KMS-11 (cell line): ENCODE measurements around the gene NUP188.
"Not testable (repeated sequence)": the region's sequence is repeated elsewhere in the genome, so short reads cannot be mapped to it uniquely, and the experiment has no call there.

Experiments used
- H2AFZ ChIP-seq: fragments of 200-600 bp; sonication (generic); 2 replicates; pipeline ENCODE4 v1.6.1; 2016; ENCODE audit warnings: antibody characterized with exemption, mixed run types, low read depth
- H3K27ac ChIP-seq: fragments of 200-600 bp; sonication (generic); 2 replicates; pipeline ENCODE4 v1.6.1; 2016; ENCODE audit warnings: mild to moderate bottlenecking, mixed run types
- H3K27me3 ChIP-seq: fragments of 200-600 bp; sonication (generic); 2 replicates; pipeline ENCODE4 v1.6.1; 2017; ENCODE audit warnings: mild to moderate bottlenecking, low read depth, mixed run types, moderate library complexity; ENCODE audit not compliant: insufficient read depth
- H3K36me3 ChIP-seq: fragments of 200-600 bp; sonication (generic); 2 replicates; pipeline ENCODE4 v1.6.1; 2017; ENCODE audit warnings: mild to moderate bottlenecking, mixed run types; ENCODE audit not compliant: insufficient read depth
- H3K4me1 ChIP-seq: fragments of 200-600 bp; sonication (generic); 2 replicates; pipeline ENCODE4 v1.6.1; 2016; ENCODE audit warnings: mild to moderate bottlenecking, low read depth, mixed run types; ENCODE audit not compliant: poor library complexity, severe bottlenecking
- H3K4me2 ChIP-seq: fragments of 200-600 bp; sonication (generic); 2 replicates; pipeline ENCODE4 v1.7.0; 2016; ENCODE audit warnings: mild to moderate bottlenecking, mixed run types
- H3K4me3 ChIP-seq: fragments of 200-600 bp; sonication (generic); IDR thresholded peaks from 2 replicates; pipeline ENCODE4 v1.6.1; 2017; ENCODE audit warnings: low read depth, low read length, mixed read lengths; ENCODE audit not compliant: insufficient read depth
- H3K79me2 ChIP-seq: fragments of 200-600 bp; sonication (generic); 2 replicates; pipeline ENCODE4 v1.6.1; 2016; ENCODE audit warnings: low read depth, mixed run types; ENCODE audit not compliant: insufficient read depth
- H3K9ac ChIP-seq: fragments of 200-600 bp; sonication (generic); 2 replicates; pipeline ENCODE4 v1.6.1; 2016; ENCODE audit warnings: mild to moderate bottlenecking, mixed run types
- H4K20me1 ChIP-seq: fragments of 200-600 bp; sonication (generic); 2 replicates; pipeline ENCODE4 v1.6.1; 2016; ENCODE audit warnings: mild to moderate bottlenecking, mixed run types; ENCODE audit not compliant: insufficient read depth
- TF ChIP-seq, protein P1 (sequence below): fragments of 200-600 bp; sonication (generic); conservative IDR thresholded peaks from 2 replicates; pipeline ENCODE4 v1.6.1; 2017; ENCODE audit warnings: low read depth, mild to moderate bottlenecking, antibody characterized with exemption, low read length, moderate library complexity, mixed read lengths

The NUP188 gene

DNA sequence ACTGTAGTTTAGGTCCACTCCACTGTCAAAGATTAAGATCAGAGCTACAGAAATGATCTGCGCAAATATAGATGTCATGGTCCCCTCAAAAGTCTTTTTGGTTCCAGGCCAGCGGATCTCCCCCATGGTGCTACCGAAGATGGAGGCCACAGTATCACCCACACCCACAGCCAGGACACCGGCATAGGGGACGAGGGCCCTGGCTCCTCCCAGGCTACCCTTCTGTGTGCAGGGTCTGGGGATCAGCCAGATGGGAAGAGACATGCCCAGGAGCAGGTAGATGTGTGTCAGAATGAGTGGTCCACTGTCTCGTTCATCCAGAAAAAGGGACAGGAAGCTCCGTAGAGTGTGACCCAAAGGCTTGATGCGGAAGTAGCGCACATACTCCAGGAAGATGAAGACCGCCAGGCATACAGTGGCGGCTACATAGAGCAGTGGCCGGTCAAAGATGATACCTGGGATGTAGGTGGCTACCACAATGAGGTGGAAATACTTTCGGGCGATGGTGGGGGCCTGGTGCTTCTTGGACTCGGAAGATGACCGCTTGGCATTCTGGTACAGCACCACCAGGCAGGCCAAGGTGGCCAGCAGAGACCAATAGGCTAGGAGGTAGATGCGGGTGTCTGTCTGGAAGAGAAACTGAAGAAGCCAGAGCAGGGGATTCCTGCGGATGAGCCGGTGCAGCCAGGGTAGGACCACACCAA lies 1.5 kb upstream of the NUP188 start:
- Histone ChIP-seq H4K20me1 (0 out of 2 replicates have a peak, but pooled peaks cover 3% of the 10 kb centered on the region), H2AFZ (no peak overlapping the region), H3K79me2 (peaks cover 12% of the 10 kb centered on the region; the same call in 1 of the 2 replicates), H3K4me3 (no peak overlapping the region), H3K36me3 (no peaks in the 10 kb centered on the region), H3K27me3 (no peaks in the 10 kb centered on the region), H3K4me2 (peak overlapping the region; percentile 71; the same call in 1 of the 2 replicates), H3K27ac (no peak overlapping the region), H3K4me1 (peaks cover 13% of the 10 kb centered on the region), H3K9ac (no peak overlapping the region)
- TF ChIP-seq, protein P1, sequence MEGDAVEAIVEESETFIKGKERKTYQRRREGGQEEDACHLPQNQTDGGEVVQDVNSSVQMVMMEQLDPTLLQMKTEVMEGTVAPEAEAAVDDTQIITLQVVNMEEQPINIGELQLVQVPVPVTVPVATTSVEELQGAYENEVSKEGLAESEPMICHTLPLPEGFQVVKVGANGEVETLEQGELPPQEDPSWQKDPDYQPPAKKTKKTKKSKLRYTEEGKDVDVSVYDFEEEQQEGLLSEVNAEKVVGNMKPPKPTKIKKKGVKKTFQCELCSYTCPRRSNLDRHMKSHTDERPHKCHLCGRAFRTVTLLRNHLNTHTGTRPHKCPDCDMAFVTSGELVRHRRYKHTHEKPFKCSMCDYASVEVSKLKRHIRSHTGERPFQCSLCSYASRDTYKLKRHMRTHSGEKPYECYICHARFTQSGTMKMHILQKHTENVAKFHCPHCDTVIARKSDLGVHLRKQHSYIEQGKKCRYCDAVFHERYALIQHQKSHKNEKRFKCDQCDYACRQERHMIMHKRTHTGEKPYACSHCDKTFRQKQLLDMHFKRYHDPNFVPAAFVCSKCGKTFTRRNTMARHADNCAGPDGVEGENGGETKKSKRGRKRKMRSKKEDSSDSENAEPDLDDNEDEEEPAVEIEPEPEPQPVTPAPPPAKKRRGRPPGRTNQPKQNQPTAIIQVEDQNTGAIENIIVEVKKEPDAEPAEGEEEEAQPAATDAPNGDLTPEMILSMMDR: no peak

DNA sequence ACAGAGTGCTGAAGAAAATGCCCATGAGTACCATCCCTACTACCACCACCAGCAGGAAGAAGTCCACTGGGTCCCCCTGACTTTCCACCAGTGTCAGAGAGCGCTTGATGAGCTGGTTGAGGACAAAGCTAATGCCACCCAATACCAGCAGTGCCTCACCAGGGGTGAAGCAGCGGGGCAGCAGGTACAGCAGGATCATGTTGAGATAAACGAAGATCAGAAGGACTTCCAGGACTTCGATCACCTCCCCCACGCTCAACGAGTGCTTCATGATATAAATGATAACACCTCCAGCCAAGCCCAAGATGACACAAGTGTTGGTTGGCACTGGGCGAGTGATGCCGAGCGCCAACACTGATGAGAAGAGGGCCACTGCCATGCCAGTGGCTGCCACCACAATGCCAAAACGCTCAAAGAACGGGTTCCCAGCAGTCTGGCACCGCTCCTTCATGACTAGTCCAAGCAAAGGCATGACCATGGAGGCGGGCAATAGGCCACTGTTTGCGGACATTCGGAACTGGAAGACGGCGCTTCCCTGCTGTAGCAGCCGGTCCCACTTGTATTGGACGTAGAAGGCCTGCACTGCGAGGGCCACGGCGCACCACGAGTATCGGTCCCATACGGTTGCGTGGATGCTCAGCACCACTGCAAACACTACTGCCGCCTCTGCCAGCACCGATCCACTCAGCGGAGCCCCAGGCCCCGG lies 775 bp upstream of the NUP188 start:
- TF ChIP-seq, protein P1: no peak
- H3K79me2 ChIP-seq: peaks cover 12% of the 10 kb centered on the region; the same call in 1 of the 2 replicates
- peak overlapping the region; percentile 89 for H2AFZ ChIP-seq
- peak overlapping the region; percentile 71 for H3K4me2 ChIP-seq
- no peak overlapping the region; the same call in 1 of the 2 replicates for H3K27ac ChIP-seq
- H3K27me3 ChIP-seq: no peaks in the 10 kb centered on the region
- no peak overlapping the region for H3K4me3 ChIP-seq
- no peaks in the 10 kb centered on the region for H3K36me3 ChIP-seq
- peaks cover 13% of the 10 kb centered on the region for H3K4me1 ChIP-seq
- H3K9ac ChIP-seq: peak overlapping the region; percentile 65
- 0 out of 2 replicates have a peak, but pooled peaks cover 3% of the 10 kb centered on the region for H4K20me1 ChIP-seq

DNA sequence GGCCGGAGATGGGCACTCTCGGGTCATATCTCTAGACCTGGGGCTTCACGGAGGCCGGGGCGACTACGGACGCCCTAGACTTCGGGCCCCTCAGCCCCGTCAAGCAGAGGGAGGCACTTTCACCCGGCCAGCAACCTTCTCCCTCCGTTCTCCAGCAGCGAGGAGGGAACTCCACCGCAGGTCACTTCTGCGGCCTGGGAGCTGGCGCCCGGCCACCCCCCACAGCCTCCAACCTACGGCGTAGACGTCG lies 297 bp upstream of the NUP188 start:
- peaks cover 12% of the 10 kb centered on the region; the same call in 1 of the 2 replicates for H3K79me2 ChIP-seq
- TF ChIP-seq, protein P1: no peak
- no peak overlapping the region for H3K4me3 ChIP-seq
- H3K36me3 ChIP-seq: no peaks in the 10 kb centered on the region
- H3K27me3 ChIP-seq: no peaks in the 10 kb centered on the region
- H3K27ac ChIP-seq: peak overlapping the region; percentile 56
- H3K4me2 ChIP-seq: peak overlapping the region; percentile 71
- H3K9ac ChIP-seq: peak overlapping the region; percentile 65
- H4K20me1 ChIP-seq: 0 out of 2 replicates have a peak, but pooled peaks cover 3% of the 10 kb centered on the region
- H2AFZ ChIP-seq: peak overlapping the region; percentile 89
- H3K4me1 ChIP-seq: peaks cover 13% of the 10 kb centered on the region

DNA sequence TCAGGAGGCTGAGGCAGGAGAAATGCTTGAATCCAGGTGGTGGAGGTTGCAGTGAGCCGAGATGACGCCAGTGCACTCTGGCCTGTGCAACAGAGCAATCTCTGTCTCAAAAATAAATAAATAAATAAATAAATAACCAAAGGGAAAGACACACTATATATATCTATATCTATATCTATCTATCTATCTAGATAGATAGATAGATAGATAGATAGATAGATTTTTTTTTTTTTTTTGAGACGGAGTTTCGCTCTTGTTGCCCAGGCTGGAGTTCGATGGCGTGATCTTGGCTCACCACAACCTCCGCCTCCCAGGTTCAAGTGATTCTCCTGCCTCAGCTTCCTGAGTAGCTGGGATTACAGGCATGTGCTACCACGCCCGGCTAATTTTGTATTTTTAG lies 13.9 kb downstream of the NUP188 start:
- H2AFZ ChIP-seq, H3K4me2 ChIP-seq, H3K27me3 ChIP-seq, H3K9ac ChIP-seq, H3K4me3 ChIP-seq, H3K79me2 ChIP-seq, H4K20me1 ChIP-seq, H3K27ac ChIP-seq, H3K4me1 ChIP-seq: not testable (repeated sequence)
- H3K36me3 ChIP-seq: peaks cover 17% of the 10 kb centered on the region; the same call in 1 of the 2 replicates

DNA sequence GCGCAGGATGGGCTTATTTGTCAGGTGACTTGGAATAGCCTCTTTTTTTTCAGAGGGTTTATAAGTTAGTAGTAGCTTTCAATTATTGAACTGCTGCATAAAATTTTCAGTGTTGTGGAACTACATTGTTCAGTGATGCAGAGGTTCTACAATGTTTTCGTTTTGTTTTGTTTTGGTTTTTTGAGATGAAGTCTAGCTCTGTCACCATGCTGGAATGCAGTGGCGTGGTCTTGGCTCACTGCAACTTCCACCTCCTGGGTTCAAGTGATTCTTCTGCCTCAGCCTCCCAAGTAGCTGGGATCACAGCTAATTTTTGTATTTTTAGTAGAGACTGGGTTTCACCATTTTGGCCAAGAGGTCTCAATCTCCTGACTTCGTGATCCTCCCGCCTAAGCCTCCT lies 22.0 kb downstream of the NUP188 start:
- H3K4me2 ChIP-seq: no peak overlapping the region
- no peak overlapping the region for H2AFZ ChIP-seq
- no peaks in the 10 kb centered on the region for H3K27me3 ChIP-seq
- no peaks in the 10 kb centered on the region for H3K36me3 ChIP-seq
- H3K4me1 ChIP-seq: no peaks in the 10 kb centered on the region
- TF ChIP-seq, protein P1: no peak
- H3K79me2 ChIP-seq: no peaks in the 10 kb centered on the region
- H3K4me3 ChIP-seq: no peak overlapping the region
- no peak overlapping the region for H3K9ac ChIP-seq
- H3K27ac ChIP-seq: no peak overlapping the region
- no peaks in the 10 kb centered on the region for H4K20me1 ChIP-seq
